ENCODE data around the gene PARS2.

GRCh38 chr1:54741531-54741930 lies 22.8 kb downstream of the PARS2 start:
- TF ChIP-seq CTCF (IDR thresholded peaks at IDR 0.05) = no peak
- no peak for TF ChIP-seq POLR2A (IDR thresholded peaks at IDR 0.05)
